Stimulated activated CD4-positive, alpha-beta T cell treated with anti-CD3 and anti-CD28 coated beads, Interleukin-12 subunit alpha, Interleukin-12 subunit beta, amount 100 ng/mL, for 48 hours (primary cell): ENCODE results near the gene RHOXF2.
"Not testable (repeated sequence)": the region's sequence is repeated elsewhere in the genome, so short reads cannot be mapped to it uniquely, and the experiment has no call there.

Experiments
- DNase-seq, 3 donors: peaks; one replicate each; pipeline ENCODE4 v3.0.0-alpha.2; 2020; ENCODE audit warnings: low read depth in 2 of 3, low spot score in 1 of 3

RHOXF2 gene

DNA sequence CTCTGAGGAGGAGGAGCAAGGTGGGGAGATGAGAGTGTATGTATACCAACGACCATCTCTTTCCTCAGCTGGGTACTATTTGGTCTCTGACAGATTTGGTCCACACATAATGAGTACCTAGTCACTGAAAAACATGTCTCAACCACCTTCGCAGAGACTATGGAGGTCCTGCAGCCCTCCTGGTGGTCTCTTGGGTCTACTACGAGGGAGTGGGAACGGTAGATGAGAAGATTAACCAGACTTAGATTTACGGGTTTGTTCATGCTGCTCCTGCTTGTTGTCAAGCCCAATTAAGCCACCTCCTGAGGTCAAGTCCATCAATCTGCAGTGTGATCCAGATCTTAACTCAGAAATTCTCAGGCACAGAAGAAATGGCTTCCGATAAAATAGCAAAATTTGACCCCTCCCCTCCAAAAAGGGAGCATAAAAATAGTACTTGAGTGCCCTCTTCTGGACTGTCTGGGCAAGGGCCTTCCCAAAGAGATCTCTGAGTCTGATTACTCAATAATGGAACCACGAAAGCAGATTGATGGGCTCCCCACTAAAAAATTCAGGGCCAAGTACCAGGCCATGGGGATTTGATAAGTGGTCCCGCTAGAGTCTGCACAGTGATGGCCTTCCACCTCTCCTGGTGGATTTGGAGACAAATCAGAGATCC, 38.3 kb downstream of the RHOXF2 start:
- DNase-seq, result not testable (repeated sequence)

DNA sequence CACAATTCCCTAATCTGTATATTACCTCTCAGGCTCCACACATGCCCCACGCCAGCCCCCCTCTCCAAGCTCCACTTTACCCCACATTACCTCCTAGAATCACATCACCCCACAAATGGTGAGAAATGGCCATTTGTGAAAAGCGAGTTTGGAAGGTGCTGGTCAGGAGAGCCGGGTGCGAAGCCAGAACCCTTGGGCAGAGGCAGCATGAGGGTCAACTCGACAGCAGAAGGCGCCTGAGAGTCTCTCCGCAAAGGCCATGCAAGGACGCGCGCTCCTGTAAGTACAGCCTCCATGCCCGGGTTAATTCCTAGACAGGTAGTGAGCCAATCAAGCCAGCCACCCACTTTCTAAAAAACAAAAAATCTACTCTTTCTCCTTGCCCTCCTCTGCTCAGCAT, 42.4 kb downstream of the RHOXF2 start:
- no peak for DNase-seq

DNA sequence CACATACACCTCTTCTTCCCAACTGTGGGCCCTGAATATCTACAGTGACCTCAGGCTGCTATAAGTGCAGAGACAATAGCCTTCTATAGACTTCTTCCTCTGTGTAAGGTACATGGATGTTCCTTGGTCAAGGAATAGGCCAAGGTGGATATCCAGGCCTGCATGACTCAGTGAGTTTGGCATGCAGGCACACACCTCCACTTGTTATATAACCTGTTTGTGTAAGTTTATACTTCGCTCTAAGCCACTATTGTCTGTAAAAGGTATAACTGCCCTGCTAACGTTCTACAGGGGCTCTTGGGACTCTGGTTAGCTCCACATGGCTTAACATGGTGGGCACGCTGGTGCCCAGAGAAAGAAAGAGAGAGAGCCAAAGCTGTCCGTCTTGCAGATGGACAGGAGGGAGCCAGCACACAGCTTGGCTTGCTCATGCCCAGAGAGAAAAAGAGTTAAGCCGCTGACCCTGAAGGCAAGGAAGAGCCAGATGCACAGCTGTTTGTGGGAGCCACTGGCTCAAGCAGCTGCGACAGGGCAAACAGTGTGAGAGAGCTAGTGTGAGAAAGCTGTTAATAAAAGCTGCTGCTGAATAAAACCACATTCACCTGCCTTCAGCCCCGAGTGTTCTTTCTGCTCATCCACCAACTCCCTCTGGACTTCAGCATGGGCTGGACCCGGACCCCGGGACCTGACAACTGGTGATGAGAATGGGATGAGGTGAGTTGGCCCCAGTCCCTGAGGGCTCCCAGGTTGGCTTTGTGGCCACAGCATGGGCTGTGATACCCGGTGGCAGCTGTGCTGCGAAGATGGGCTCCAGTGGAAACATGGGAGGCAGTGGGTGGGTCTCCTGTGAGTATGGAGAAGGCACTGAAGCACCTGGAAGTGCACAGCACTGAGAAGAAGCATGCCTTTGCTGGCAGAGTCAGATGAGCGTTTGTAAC, 47.7 kb downstream of the RHOXF2 start:
- no peak for DNase-seq

DNA sequence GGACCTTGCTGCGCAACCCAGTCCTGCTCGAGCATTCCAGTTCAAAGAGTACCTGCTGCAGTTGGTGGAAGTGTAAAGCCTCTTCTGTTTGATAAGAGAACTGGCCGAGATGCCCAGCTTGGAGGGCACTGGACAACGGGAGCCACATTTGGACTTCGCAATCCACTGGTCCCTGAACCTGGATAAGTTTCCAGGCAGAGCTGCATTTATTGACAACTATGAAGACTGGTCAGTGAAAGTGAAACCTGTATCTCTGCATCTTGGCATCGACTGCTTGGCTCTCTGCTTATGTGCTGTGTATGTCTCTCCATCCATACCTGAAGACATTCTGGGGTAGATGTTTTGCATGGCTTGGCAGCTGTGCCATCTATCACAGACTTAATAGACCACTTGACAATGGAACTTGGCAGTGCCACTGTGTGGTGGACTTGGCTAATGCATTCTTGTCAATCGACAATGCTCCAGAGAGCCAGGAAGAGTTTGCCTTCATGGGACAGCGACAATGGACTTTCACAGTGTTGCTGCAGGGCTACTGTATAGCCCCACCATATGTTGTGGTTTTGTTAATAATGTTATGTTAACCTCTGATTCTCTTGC, 48.7 kb downstream of the RHOXF2 start:
- no peak for DNase-seq

DNA sequence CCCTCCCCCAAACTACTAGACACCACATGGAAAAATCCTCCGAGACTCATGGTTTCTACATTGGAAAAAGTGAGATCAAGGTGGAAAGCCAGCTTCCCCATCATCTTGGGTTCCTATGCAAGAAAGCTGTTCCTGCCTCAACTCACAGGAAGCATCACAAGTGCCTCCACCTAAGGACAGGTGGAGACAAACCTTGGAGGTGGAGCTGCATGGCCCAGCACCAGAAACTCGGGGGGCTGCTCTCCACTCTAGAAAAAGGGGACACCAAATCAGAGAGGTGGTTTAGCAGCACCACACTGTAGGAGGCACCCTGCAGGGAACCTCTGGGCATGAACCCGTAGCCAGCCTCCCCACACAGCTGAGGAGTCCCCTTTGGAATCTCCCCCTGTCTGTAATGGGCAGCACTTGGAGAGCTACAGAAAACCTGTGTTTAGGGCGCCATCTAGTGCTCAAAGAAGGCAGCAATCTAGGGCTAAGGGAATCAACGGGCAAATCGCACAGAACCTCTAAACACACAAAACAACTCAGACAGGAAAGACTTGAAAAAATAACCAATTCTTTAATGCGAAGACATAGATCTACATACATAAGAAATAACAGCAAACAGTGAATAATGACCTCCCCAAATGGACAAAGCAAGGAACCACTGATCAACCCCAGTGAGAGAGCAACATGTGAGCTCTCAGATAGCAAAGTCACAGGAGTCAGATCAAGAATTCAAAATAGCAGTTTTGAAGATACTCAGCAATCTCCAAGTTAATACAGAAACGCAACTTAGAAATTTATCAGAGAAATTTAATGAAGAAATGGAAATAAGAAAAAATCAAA, 55.2 kb downstream of the RHOXF2 start:
- peak; percentile 15 to 61 (median 26) for DNase-seq
